PC-9 (cell line): ENCODE data around the gene RUNX2.

Experiments used
- CTCF ChIP-seq: fragments of 200-600 bp; sonication (generic); conservative IDR thresholded peaks from 2 replicates; pipeline ENCODE4 v1.6.1; 2017; ENCODE audit warnings: mixed run types, antibody characterized with exemption, mild to moderate bottlenecking, moderate library complexity
- EZH2 ChIP-seq: fragments of 200-600 bp; sonication (generic); IDR thresholded peaks from 2 replicates; pipeline ENCODE4 v1.8.0; 2017; ENCODE audit warnings: antibody characterized with exemption, low read depth

DNA sequence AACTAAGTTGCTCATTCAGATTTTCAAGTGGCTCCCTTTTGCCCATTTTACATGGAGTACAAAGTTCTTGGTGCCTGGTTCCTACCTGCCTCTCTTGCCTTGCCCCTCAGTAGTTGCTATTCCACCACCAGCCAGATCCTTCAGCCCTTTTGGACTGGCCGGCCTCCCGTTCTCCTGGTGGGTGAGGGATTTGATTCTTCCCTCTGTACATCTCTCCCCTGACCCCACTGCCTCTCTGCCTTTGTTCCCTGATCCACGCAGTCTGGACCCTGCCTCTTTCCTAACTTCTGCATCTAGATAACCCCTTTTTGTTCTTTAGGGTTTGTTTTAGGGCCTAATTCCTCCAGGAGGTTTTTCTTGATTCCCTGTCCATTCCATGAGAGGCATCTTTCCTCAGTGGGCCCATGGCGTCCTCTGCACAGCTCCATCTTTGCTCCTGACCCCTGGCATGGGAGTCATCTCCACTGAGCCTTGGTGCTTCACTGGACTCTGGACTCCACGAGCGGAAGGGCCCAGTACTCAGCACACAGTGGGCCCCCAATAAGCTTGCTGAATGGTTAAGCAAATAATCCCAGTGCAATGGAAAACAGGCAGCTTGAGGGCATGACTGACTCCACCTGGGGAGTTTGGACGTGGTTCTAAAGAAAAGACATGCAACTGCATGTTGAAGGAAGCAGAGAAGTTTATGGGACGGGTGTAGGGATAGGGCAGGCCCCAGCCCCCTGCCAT is 358.9 kb downstream of the RUNX2 start:
- TF ChIP-seq CTCF: no peak
- no peak for TF ChIP-seq EZH2
